T-helper 2 cell treated with Interferon-gamma antibody and Interleukin-4, amounts not matched to agents 5 μg/mL and 100 μg/mL, for 36 hours (primary cell): ENCODE measurements around the gene MAP3K15.
A peak's percentile ranks its signal among the peaks of the same experiment; 100 is the strongest.

Experiments used
- DNase-seq: peaks from one replicate; pipeline ENCODE4 v3.0.0; 2021; ENCODE audit warnings: low spot score
- H3K27ac Mint-ChIP-seq: one replicate; pipeline ENCODE4 v1.8.0; 2021; ENCODE audit warnings: mild to moderate bottlenecking, mixed read lengths
- H3K27me3 Mint-ChIP-seq: one replicate; pipeline ENCODE4 v1.8.0; 2021; ENCODE audit warnings: low read depth, mixed read lengths
- H3K36me3 Mint-ChIP-seq: one replicate; pipeline ENCODE4 v1.8.0; 2021; ENCODE audit warnings: low read depth, mixed read lengths
- H3K4me1 Mint-ChIP-seq: one replicate; pipeline ENCODE4 v1.8.0; 2021; ENCODE audit warnings: low read depth, mixed read lengths
- H3K4me3 Mint-ChIP-seq: one replicate; pipeline ENCODE4 v1.8.0; 2022; ENCODE audit warnings: mild to moderate bottlenecking, moderate library complexity, mixed read lengths
- H3K9me3 Mint-ChIP-seq: one replicate; pipeline ENCODE4 v1.8.0; 2021; ENCODE audit warnings: mixed read lengths

The MAP3K15 gene

DNA sequence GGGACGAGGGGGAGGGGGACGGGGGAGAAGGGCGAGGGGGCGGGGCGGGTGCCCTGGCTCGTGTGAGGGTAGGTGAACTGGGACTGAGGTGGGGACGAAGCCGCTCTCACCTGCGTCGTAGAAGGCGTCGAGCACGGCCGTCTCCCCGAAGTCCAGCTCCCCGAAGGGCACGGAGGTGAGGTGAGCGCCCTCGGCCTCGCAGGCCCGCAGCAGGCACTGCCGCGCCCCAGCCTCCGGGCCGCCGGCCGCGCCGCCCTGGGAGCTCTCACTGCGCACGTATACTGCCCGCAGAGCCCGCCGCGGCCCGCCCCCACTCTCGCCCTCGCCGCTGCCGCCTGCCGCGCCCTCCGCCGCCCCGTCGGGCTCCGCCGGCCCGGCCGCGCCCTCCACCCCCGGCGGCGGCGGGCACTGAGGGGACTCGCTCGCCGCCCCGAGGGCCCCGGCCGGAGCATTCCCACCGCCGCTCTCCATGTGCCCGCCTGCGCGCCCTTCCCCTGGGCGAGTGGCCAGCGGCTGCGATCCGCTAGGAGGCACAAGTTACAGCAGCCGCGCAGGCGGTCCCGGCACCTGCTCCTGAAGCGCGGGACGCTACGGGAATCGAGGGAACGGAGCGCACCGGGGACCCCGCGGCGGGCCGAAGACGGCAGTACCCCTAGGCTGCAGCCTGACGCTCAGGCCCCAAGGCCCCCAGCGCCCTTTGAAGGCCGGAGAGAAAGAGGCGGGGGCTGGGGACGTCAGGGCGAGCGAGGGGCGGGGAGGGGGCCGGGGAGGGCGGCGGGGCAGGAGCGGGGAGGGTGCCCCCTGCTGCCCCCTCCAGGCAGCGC is at the start of gene MAP3K15:
TSS of gene MAP3K15 (minus strand) at position 718 of the 824 bp plus-strand sequence. CDS start at position 471, 247 bp downstream.
- Mint-ChIP-seq H3K27me3 (peaks cover 40% of the 10 kb centered on the region), H3K36me3 (no peaks in the 10 kb centered on the region), H3K4me1 (no peaks in the 10 kb centered on the region), H3K27ac (no peak within 1 kb of the TSS), H3K9me3 (no peaks in the 10 kb centered on the region), H3K4me3 (peak within 1 kb of the TSS; percentile 51)
- peak; percentile 21 for DNase-seq

DNA sequence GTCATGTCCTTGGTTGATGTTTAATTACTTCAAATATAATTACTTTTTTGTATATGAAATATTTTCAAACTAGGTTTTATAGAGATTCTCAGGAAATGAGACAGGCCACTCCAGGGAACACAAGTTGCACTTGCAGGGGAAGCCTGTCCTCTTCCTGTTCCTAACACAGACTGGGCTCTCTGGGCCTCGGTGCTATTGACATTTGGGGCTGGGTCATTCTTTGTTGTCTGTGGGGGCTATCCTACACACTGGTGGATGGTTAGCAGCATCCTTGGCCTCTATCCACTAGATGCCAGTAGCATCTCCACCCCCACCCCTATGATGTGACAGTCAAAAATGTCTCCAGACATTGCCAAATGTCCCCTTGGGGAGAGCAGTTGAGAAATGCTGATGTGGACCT is 49.3 kb upstream of the MAP3K15 start:
- Mint-ChIP-seq H3K4me3 (no peak overlapping the region), H3K4me1 (peaks cover 23% of the 10 kb centered on the region), H3K36me3 (peaks cover 20% of the 10 kb centered on the region), H3K27me3 (no peaks in the 10 kb centered on the region), H3K9me3 (no peaks in the 10 kb centered on the region), H3K27ac (no peak overlapping the region)
- DNase-seq = no peak

DNA sequence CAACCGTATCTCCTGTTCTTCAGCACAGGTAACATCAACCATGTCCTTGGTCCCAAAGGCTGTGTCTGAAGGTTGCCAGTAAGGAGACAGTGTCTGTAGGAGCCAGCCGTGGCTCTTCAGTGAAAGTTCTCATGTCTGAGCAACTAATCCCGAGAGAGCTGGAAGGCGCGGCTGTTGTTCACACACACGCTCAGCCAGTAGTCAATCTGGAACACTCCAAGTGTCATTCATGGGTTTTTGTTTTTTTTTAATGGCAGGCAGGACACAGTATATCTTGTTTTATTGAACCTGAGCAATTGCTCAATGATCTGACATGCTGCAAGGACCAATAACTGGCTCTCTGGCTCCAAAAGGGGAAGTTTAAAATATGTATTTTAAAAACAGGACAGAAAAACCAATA is 48.4 kb upstream of the MAP3K15 start:
- Mint-ChIP-seq H3K4me1 (peaks cover 23% of the 10 kb centered on the region), H3K4me3 (no peak overlapping the region), H3K27ac (peak overlapping the region; percentile 12), H3K36me3 (peaks cover 20% of the 10 kb centered on the region), H3K27me3 (no peaks in the 10 kb centered on the region), H3K9me3 (no peaks in the 10 kb centered on the region)
- DNase-seq = no peak

DNA sequence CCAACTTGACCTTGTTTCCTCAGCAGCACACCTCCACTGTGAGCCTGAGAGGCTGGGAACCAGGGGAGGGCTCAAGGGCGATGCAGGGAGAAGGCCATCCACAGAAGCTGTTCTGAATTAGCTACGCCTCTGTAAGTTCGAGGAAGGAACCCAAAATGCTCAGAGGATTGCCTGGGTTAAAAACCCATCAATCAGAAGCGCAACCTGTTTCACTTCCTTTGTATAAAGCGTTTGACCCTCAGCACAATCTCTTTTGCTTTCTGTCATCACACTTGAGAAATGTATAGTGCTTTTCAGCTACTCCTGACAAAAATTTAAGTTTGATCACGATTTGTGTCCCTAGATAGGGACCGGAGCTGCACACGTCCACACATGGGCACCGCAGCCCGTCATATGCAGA is 48.0 kb upstream of the MAP3K15 start:
- no peak for DNase-seq
- Mint-ChIP-seq H3K4me3 (no peak overlapping the region), H3K27me3 (no peaks in the 10 kb centered on the region), H3K4me1 (peaks cover 20% of the 10 kb centered on the region), H3K9me3 (no peaks in the 10 kb centered on the region), H3K27ac (no peak overlapping the region), H3K36me3 (peaks cover 16% of the 10 kb centered on the region)

DNA sequence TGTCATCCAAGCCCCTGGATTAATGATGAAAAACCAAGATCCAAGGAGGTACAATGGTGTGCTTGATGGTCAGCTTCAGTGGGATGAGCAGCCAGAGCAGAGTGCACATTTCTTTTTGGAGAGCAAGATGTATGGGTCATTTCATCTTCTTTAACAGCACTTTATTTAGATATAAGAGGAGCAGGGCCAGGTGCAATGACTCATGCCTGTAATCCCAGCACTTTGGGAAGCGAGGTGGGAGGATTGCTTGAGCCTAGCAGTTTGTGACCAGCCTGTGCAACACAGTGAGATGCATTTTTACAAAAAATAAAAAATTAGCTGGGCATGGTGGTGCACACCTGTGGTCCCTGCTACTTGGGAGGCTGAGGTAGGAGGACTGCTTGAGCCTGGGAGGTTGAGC is 45.3 kb upstream of the MAP3K15 start:
- no peak overlapping the region for H3K4me3 Mint-ChIP-seq
- peaks cover 6% of the 10 kb centered on the region for H3K36me3 Mint-ChIP-seq
- H3K4me1 Mint-ChIP-seq = peaks cover 10% of the 10 kb centered on the region
- H3K27me3 Mint-ChIP-seq = no peaks in the 10 kb centered on the region
- no peaks in the 10 kb centered on the region for H3K9me3 Mint-ChIP-seq
- no peak overlapping the region for H3K27ac Mint-ChIP-seq
- DNase-seq = no peak

GRCh38 chrX:19557822-19558221 is 42.5 kb upstream of the MAP3K15 start:
- no peaks in the 10 kb centered on the region for H3K9me3 Mint-ChIP-seq
- no peak for DNase-seq
- H3K4me1 Mint-ChIP-seq = peaks cover 7% of the 10 kb centered on the region
- peaks cover 3% of the 10 kb centered on the region for H3K36me3 Mint-ChIP-seq
- H3K27me3 Mint-ChIP-seq = no peaks in the 10 kb centered on the region
- H3K4me3 Mint-ChIP-seq = no peak overlapping the region
- no peak overlapping the region for H3K27ac Mint-ChIP-seq

DNA sequence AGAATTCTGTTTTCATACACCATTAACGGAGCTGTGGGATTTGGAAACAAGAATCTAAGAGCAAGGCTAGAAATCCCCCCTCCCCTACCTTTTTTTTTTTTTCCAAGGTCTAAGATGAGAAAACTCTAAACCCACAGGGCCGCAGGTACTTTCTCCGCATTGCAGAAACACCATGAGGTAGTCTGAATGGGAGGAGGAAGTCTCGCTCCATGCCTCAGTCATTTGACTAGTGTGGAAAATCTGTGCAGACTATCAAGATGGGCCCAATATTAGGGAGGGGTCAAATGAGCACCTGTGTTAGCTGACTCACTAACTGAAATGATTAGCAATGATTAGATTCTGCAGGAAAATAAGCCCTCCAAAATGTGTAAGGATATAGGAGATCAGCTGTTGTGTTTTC is 40.9 kb upstream of the MAP3K15 start:
- no peak for DNase-seq
- Mint-ChIP-seq H3K4me1 (peaks cover 7% of the 10 kb centered on the region), H3K36me3 (peaks cover 5% of the 10 kb centered on the region), H3K27me3 (no peaks in the 10 kb centered on the region), H3K9me3 (no peaks in the 10 kb centered on the region), H3K27ac (no peak overlapping the region), H3K4me3 (no peak overlapping the region)

DNA sequence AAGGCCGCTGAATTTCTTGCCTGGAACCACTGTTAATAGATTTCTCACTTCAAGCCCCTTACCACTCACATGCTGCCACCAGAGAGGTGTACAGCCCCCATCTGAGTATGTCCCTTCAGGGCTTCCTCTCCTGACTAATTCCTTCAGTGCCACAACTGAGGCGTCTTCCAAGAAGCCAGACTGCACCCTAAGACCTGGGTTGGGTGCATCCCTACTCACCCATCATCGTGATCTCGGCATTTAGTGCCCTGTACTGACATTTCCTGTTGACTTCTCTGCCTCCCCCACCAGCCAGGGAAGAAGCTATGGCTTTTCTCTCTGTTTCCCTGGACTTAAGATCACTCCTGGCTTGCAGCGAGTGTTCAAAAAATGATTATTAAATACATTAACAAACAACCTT is 40.4 kb upstream of the MAP3K15 start:
- H3K4me3 Mint-ChIP-seq = no peak overlapping the region
- DNase-seq = no peak
- peaks cover 7% of the 10 kb centered on the region for H3K4me1 Mint-ChIP-seq
- H3K36me3 Mint-ChIP-seq = peaks cover 5% of the 10 kb centered on the region
- H3K9me3 Mint-ChIP-seq = no peaks in the 10 kb centered on the region
- no peak overlapping the region for H3K27ac Mint-ChIP-seq
- H3K27me3 Mint-ChIP-seq = no peaks in the 10 kb centered on the region

DNA sequence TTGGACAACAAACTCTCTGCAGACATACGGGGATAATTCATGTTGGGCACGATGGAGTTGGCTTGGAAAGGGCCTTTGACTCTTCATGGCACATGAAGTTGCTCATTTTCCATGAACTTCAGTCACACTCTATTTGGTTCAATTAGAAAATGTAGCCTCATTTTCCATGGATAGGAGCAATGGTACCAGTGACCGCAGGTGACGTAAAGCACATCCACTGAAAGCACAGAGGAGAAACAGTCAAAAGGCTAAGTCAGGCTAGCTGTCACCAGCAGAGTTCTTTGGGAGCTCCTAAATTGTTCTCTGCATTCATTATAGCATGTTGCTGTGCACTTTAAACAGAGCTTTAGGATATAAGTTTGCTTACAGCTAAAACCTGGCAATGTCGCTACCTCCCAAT is 39.9 kb upstream of the MAP3K15 start:
- H3K4me3 Mint-ChIP-seq = no peak overlapping the region
- no peak for DNase-seq
- peaks cover 9% of the 10 kb centered on the region for H3K4me1 Mint-ChIP-seq
- no peaks in the 10 kb centered on the region for H3K9me3 Mint-ChIP-seq
- peak overlapping the region; percentile 2 for H3K27ac Mint-ChIP-seq
- no peaks in the 10 kb centered on the region for H3K27me3 Mint-ChIP-seq
- H3K36me3 Mint-ChIP-seq = peaks cover 5% of the 10 kb centered on the region

- no peaks in the 10 kb centered on the region for H3K27me3 Mint-ChIP-seq
- H3K27ac Mint-ChIP-seq = no peak overlapping the region
- peak; percentile 61 for DNase-seq
- H3K4me1 Mint-ChIP-seq = peaks cover 10% of the 10 kb centered on the region
- peaks cover 7% of the 10 kb centered on the region for H3K36me3 Mint-ChIP-seq
- H3K9me3 Mint-ChIP-seq = no peaks in the 10 kb centered on the region
- H3K4me3 Mint-ChIP-seq = no peak overlapping the region
These were observed 39.5 kb upstream of the MAP3K15 start for GRCh38 chrX:19554786-19555185.

DNA sequence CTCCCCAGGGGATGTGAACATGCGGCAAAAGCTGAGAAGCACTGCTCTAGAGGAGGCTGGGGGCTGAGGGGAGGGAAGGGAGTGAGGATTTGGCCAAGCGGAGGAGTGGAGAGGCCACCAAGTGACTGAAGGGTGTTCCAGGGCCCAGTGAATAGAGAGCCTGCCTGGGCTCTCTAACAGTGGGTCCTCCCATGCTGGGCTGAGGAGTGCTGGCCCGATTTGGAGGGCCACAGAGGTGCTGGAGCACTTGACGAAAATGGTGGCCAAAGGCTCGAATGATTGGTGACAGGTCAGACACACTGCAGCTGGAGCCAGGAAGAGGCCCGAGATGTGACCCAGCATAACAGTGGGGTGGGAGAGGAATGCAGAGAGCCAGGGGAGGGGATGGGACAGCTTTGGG is 37.5 kb upstream of the MAP3K15 start:
- no peaks in the 10 kb centered on the region for H3K27me3 Mint-ChIP-seq
- H3K9me3 Mint-ChIP-seq = no peaks in the 10 kb centered on the region
- peaks cover 24% of the 10 kb centered on the region for H3K36me3 Mint-ChIP-seq
- H3K4me1 Mint-ChIP-seq = peaks cover 20% of the 10 kb centered on the region
- no peak overlapping the region for H3K27ac Mint-ChIP-seq
- no peak overlapping the region for H3K4me3 Mint-ChIP-seq
- DNase-seq = no peak

DNA sequence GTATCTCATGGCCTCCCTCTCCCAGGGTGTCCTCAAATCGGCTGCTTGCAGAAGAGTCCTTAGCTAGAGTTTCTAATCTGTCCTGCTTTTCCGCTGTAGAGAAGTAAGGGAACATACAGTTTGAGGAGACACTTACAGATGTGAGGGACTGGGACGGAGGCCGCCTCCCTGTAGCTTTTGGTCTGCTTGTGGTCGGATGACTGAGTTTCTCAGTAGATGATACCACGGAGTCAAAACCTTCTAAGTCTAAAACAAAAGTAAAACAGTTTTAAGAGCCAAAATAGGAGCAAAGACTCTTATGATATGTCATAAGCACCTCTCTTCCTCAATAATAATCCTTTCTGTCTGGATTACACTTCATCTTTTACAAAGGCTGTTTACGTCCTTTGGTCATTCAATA is 34.5 kb upstream of the MAP3K15 start:
- peak overlapping the region; percentile 62 for H3K27ac Mint-ChIP-seq
- H3K4me1 Mint-ChIP-seq = peaks cover 13% of the 10 kb centered on the region
- H3K9me3 Mint-ChIP-seq = no peaks in the 10 kb centered on the region

GRCh38 chrX:19548934-19549333 is 33.6 kb upstream of the MAP3K15 start:
- H3K27ac Mint-ChIP-seq = no peak overlapping the region
- H3K36me3 Mint-ChIP-seq = peaks cover 46% of the 10 kb centered on the region
- no peaks in the 10 kb centered on the region for H3K27me3 Mint-ChIP-seq
- H3K9me3 Mint-ChIP-seq = no peaks in the 10 kb centered on the region
- DNase-seq = no peak
- no peak overlapping the region for H3K4me3 Mint-ChIP-seq
- H3K4me1 Mint-ChIP-seq = peaks cover 15% of the 10 kb centered on the region

More for the DNA sequence above, 34.5 kb upstream of the MAP3K15 start:
- Mint-ChIP-seq H3K36me3 (peaks cover 42% of the 10 kb centered on the region), H3K27me3 (no peaks in the 10 kb centered on the region), H3K4me3 (no peak overlapping the region)
- DNase-seq = peak; percentile 17

DNA sequence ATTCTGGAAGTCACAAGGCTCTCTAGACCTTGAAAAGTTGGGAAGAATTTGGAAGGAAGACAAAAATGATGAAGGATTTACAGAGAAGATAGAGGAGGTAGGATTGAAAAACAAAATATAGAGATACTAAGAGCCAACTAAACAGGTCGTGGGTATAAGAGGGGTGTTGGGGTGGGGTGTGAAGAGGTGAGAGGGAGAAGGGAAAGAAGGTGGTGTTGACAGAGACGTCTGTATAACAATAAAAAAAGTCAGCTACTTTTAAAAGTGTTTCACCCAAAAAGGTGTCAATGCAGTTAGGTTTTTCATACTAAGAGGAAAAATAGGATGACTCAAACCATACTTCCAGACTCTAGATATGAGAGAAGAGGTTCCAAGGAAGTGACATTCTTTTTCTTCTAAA is 33.0 kb upstream of the MAP3K15 start:
- Mint-ChIP-seq H3K27ac (no peak overlapping the region), H3K4me3 (no peak overlapping the region), H3K9me3 (no peaks in the 10 kb centered on the region), H3K4me1 (peaks cover 15% of the 10 kb centered on the region), H3K36me3 (peaks cover 50% of the 10 kb centered on the region), H3K27me3 (no peaks in the 10 kb centered on the region)
- no peak for DNase-seq

GRCh38 chrX:19545651-19546050 is 30.3 kb upstream of the MAP3K15 start:
- H3K27me3 Mint-ChIP-seq = no peaks in the 10 kb centered on the region
- H3K4me3 Mint-ChIP-seq = no peak overlapping the region
- peaks cover 18% of the 10 kb centered on the region for H3K4me1 Mint-ChIP-seq
- DNase-seq = no peak
- H3K36me3 Mint-ChIP-seq = peaks cover 57% of the 10 kb centered on the region
- no peaks in the 10 kb centered on the region for H3K9me3 Mint-ChIP-seq
- no peak overlapping the region for H3K27ac Mint-ChIP-seq
